ENCODE measurements around the gene TNFAIP8L1.

- TF ChIP-seq, protein P1, sequence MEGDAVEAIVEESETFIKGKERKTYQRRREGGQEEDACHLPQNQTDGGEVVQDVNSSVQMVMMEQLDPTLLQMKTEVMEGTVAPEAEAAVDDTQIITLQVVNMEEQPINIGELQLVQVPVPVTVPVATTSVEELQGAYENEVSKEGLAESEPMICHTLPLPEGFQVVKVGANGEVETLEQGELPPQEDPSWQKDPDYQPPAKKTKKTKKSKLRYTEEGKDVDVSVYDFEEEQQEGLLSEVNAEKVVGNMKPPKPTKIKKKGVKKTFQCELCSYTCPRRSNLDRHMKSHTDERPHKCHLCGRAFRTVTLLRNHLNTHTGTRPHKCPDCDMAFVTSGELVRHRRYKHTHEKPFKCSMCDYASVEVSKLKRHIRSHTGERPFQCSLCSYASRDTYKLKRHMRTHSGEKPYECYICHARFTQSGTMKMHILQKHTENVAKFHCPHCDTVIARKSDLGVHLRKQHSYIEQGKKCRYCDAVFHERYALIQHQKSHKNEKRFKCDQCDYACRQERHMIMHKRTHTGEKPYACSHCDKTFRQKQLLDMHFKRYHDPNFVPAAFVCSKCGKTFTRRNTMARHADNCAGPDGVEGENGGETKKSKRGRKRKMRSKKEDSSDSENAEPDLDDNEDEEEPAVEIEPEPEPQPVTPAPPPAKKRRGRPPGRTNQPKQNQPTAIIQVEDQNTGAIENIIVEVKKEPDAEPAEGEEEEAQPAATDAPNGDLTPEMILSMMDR (conservative IDR thresholded peaks at IDR 0.05; ENCODE audit: low read length): no peak
- no peak for TF ChIP-seq EZH2phosphoT487 (IDR thresholded peaks at IDR 0.05; ENCODE audit: borderline replicate concordance)
These were observed 50.1 kb downstream of the TNFAIP8L1 start for GRCh38 chr19:4689403-4689802.

Measured in Loucy (cell line).